GM10248 (cell line): ENCODE measurements around the gene PUSL1.

Experiments
- CTCF ChIA-PET: fragments of 300-600 bp; sonication (Branson Sonifier 250); formaldehyde crosslinking; extraction: SDS; loops from one replicate; lab custom pipeline; 2021; ENCODE audit warnings: antibody characterized with exemption; lab: Yijun Ruan, JAX
- POLR2A ChIA-PET: fragments of 350-650 bp; sonication (Branson Sonifier 250); formaldehyde crosslinking; extraction: SDS; loops from one replicate; lab custom pipeline; 2020; ENCODE audit warnings: antibody characterized with exemption; lab: Yijun Ruan, JAX
- DNase-seq: peaks from one replicate; pipeline ENCODE4 v3.0.0; 2012; ENCODE audit errors: extremely low spot score
- TF ChIP-seq, protein P1 (sequence below): IDR thresholded peaks from 2 replicates; pipeline ENCODE4 v1.5.1; 2012; ENCODE audit warnings: mild to moderate bottlenecking, low read depth; ENCODE audit errors: extremely low read depth, missing control alignments, control extremely low read depth

PUSL1 gene

DNA sequence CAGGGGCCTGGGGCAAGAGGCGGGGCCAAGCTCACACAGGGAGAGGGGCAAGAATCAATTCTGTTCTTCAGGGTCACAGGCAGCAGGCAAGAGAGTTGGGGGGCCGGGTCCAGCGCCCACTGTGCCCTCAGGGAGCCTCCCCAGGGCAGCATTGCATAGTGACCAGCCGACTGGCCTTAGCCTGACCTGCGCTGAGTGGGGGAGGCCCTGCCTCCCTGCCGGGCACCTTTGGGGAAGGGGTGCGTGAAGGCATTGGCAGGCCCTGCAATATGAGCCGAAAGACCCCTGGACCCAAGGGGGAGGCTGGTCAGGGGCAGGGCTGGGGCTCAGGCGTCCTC is 16.0 kb upstream of the PUSL1 start:
- TF ChIP-seq, protein P1, sequence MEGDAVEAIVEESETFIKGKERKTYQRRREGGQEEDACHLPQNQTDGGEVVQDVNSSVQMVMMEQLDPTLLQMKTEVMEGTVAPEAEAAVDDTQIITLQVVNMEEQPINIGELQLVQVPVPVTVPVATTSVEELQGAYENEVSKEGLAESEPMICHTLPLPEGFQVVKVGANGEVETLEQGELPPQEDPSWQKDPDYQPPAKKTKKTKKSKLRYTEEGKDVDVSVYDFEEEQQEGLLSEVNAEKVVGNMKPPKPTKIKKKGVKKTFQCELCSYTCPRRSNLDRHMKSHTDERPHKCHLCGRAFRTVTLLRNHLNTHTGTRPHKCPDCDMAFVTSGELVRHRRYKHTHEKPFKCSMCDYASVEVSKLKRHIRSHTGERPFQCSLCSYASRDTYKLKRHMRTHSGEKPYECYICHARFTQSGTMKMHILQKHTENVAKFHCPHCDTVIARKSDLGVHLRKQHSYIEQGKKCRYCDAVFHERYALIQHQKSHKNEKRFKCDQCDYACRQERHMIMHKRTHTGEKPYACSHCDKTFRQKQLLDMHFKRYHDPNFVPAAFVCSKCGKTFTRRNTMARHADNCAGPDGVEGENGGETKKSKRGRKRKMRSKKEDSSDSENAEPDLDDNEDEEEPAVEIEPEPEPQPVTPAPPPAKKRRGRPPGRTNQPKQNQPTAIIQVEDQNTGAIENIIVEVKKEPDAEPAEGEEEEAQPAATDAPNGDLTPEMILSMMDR = no peak

GRCh38 chr1:1292851-1293250 is 15.5 kb upstream of the PUSL1 start:
- no peak for DNase-seq
- ChIA-PET POLR2A (no interaction called here), CTCF (interaction anchor here (0.9 to 6.6 kb wide), 7 partner anchors 11 to 261 kb away, joined by 3 to 87 read pairs (median 5); no protein-coding TSS in a partner anchor)
- TF ChIP-seq, protein P1 = no peak

More for the DNA sequence above, 16.0 kb upstream of the PUSL1 start:
- DNase-seq = no peak
- ChIA-PET POLR2A (no interaction called here), CTCF (interaction anchor here (0.6 to 6.6 kb wide), 21 partner anchors 8 to 308 kb away, joined by 3 to 87 read pairs (median 5); partner anchors contain the start of gene SCNN1D)

- no peak for DNase-seq
- POLR2A ChIA-PET = no interaction called here
- CTCF ChIA-PET = interaction anchor here (6.6 kb wide), 1 partner anchor 171 kb away, joined by 87 read pairs; no protein-coding TSS in a partner anchor
- TF ChIP-seq, protein P1 = no peak
Measured at GRCh38 chr1:1293263-1294249, 14.8 kb upstream of the PUSL1 start.

GRCh38 chr1:1294250-1294890 is 14.0 kb upstream of the PUSL1 start:
- no peak for DNase-seq
- ChIA-PET CTCF (interaction anchor here (1.1 to 6.6 kb wide), 2 partner anchors 172 to 310 kb away, joined by 3 to 87 read pairs; no protein-coding TSS in a partner anchor), POLR2A (no interaction called here)
- TF ChIP-seq, protein P1 = no peak

DNA sequence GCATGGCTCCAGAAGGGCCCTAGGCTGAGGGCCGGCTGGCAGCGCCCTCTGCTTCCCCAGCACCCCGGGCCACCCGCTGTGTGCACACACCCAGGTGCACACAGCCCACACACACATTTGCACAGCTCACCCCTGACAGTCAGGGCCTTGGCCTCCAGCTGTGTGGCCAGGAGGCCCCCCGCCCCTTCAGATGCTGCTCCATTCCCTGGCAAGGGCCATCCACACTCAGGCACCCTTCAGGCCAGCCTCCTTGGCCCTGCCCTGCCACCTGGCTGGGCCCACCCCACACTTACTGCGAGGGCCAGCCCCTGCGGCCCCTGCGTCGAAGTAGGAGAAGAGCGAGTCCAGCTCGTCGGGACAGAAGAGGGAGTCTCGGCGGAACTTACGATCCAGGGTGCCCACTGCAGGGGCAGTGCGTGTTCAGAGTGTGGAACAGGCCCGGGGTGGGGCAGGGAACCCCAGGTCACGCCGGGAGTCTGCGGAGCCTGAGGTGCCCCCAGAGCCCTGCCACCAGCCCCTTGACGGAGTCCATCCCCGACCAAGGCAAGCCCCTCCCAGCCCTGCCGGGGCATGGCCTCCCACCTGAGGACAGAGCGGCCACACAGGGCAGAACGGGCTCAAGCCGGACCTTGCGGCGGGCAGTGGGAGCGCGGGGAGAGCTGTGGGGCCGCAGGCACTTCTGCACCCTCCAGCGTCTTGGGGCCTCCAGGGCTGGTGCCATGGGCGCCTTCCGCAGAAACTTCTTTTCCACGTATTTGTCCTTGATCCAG is 13.1 kb upstream of the PUSL1 start:
- DNase-seq = no peak
- ChIA-PET POLR2A (no interaction called here), CTCF (interaction anchor here (1.1 to 6.6 kb wide), 2 partner anchors 173 to 311 kb away, joined by 3 to 87 read pairs; no protein-coding TSS in a partner anchor)
- TF ChIP-seq, protein P1 = no peak
